ENCODE data around the gene SETD2.

DNA sequence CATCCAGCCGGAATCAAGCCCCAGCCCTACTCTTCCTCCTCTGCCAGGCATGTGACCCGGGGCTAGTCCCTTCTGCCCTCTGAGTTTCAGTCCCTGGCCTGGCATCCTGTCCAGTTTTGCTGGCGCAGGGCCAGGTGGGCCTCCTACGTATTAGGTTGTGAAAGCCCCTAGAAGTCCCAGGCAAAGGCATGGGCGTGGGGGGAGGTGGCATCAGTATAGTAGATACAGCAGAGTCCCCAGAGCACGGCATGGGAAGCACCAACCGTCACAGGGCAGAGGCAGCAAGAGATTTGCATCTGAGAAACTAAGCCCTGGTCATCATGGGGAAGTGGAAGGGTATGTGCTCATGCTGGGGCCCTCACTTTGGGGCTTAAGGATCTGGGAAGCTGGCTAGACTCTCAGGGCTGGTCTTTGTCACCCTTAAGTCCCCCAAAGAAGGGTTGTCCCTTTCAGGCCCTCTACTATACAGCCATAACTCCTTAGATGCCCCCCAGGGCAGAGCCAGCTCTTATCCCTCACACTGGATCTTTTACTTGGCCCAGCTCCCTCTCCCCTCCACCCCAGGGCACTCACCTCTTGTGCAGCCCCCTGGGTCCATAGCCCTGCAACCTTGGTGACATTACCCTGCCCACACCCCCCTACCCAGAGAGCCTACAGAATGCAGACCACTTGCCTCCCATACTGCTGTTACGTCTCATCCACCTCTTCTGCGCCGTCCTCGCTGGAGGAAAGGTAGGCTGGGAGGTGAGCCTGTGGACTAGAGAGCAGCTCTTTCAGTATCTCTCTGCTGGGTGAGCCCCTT, 173.1 kb downstream of the SETD2 start:
- TF ChIP-seq, protein P1, sequence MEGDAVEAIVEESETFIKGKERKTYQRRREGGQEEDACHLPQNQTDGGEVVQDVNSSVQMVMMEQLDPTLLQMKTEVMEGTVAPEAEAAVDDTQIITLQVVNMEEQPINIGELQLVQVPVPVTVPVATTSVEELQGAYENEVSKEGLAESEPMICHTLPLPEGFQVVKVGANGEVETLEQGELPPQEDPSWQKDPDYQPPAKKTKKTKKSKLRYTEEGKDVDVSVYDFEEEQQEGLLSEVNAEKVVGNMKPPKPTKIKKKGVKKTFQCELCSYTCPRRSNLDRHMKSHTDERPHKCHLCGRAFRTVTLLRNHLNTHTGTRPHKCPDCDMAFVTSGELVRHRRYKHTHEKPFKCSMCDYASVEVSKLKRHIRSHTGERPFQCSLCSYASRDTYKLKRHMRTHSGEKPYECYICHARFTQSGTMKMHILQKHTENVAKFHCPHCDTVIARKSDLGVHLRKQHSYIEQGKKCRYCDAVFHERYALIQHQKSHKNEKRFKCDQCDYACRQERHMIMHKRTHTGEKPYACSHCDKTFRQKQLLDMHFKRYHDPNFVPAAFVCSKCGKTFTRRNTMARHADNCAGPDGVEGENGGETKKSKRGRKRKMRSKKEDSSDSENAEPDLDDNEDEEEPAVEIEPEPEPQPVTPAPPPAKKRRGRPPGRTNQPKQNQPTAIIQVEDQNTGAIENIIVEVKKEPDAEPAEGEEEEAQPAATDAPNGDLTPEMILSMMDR (conservative IDR thresholded peaks at IDR 0.05) = no peak
- TF ChIP-seq EZH2 (IDR thresholded peaks at IDR 0.05; ENCODE audit: low read depth) = no peak

Data from PC-9 (cell line).